IMR-90 (cell line): ENCODE results near the gene LYZL6.

Source experiments
- MXI1 ChIP-seq: IDR thresholded peaks from 2 replicates; pipeline ENCODE4 v1.6.1; 2012; ENCODE audit warnings: low read depth, mild to moderate bottlenecking, low read length, moderate library complexity, borderline replicate concordance
- POLR2A ChIP-seq: IDR thresholded peaks from 2 replicates; pipeline ENCODE4 v1.6.1; 2012; ENCODE audit warnings: mild to moderate bottlenecking, low read depth, low read length
- RAD21 ChIP-seq: IDR thresholded peaks from 2 replicates; pipeline ENCODE4 v1.6.1; 2012; ENCODE audit warnings: low read length, improper control_type of control experiment
- TF ChIP-seq, protein P1 (sequence below): fragments of 150-350 bp; IDR thresholded peaks from 2 replicates; pipeline ENCODE4 v1.6.1; 2016; ENCODE audit warnings: low read depth, mild to moderate bottlenecking, low read length, moderate library complexity, borderline replicate concordance
- TF ChIP-seq, protein P2 (sequence below): conservative IDR thresholded peaks from 2 replicates; pipeline ENCODE4 v1.5.1; 2012; ENCODE audit warnings: mild to moderate bottlenecking, low read depth, low read length, improper control_type of control experiment

DNA sequence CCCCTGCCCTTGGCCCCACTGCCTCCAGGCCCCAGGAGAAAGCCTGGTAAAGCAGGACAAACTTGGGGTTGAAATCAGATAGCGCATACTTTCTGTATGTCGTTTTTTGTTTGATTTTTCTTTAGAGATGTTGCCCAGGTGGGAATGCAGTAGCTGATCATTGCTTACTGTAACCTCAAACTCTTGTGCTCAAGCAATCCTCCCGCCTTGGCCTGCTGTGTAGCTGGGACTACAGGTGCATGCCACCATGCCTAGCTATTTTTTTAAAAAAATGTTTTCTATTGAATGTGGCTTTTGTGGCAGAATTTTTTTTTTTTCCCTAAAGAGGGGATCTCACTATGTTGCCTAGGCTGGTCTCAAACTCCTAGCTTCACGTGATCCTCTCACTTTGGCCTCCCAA, 52.2 kb downstream of the LYZL6 start:
- TF ChIP-seq, protein P1, sequence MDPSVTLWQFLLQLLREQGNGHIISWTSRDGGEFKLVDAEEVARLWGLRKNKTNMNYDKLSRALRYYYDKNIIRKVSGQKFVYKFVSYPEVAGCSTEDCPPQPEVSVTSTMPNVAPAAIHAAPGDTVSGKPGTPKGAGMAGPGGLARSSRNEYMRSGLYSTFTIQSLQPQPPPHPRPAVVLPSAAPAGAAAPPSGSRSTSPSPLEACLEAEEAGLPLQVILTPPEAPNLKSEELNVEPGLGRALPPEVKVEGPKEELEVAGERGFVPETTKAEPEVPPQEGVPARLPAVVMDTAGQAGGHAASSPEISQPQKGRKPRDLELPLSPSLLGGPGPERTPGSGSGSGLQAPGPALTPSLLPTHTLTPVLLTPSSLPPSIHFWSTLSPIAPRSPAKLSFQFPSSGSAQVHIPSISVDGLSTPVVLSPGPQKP: no peak
- TF ChIP-seq, protein P2, sequence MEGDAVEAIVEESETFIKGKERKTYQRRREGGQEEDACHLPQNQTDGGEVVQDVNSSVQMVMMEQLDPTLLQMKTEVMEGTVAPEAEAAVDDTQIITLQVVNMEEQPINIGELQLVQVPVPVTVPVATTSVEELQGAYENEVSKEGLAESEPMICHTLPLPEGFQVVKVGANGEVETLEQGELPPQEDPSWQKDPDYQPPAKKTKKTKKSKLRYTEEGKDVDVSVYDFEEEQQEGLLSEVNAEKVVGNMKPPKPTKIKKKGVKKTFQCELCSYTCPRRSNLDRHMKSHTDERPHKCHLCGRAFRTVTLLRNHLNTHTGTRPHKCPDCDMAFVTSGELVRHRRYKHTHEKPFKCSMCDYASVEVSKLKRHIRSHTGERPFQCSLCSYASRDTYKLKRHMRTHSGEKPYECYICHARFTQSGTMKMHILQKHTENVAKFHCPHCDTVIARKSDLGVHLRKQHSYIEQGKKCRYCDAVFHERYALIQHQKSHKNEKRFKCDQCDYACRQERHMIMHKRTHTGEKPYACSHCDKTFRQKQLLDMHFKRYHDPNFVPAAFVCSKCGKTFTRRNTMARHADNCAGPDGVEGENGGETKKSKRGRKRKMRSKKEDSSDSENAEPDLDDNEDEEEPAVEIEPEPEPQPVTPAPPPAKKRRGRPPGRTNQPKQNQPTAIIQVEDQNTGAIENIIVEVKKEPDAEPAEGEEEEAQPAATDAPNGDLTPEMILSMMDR: no peak
- TF ChIP-seq MXI1 (no peak), POLR2A (no peak), RAD21 (no peak)
